GM13976 (cell line): ENCODE data around the gene ZNF428.
"Not testable (repeated sequence)": the region's sequence is repeated elsewhere in the genome, so short reads cannot be mapped to it uniquely, and the experiment has no call there.

ENCODE experiments used
- DNase-seq: peaks from one replicate; pipeline ENCODE4 v3.0.0; 2012; ENCODE audit warnings: low spot score
- CTCF ChIP-seq: IDR thresholded peaks from 2 replicates; pipeline ENCODE4 v1.5.1; 2012; ENCODE audit warnings: borderline replicate concordance, mild to moderate bottlenecking; ENCODE audit not compliant: insufficient read depth; ENCODE audit errors: extremely low read depth, missing control alignments, control extremely low read depth
- in situ Hi-C: fragments of 300-500 bp; cut with MboI; formaldehyde crosslinking; loops from one replicate; pipeline ENCODE4 v1.12.0; 2022; ENCODE audit warnings: low sequenced_read_pairs, mixed read lengths, inconsistent platforms; ENCODE audit not compliant: unreplicated experiment

ZNF428 gene

DNA sequence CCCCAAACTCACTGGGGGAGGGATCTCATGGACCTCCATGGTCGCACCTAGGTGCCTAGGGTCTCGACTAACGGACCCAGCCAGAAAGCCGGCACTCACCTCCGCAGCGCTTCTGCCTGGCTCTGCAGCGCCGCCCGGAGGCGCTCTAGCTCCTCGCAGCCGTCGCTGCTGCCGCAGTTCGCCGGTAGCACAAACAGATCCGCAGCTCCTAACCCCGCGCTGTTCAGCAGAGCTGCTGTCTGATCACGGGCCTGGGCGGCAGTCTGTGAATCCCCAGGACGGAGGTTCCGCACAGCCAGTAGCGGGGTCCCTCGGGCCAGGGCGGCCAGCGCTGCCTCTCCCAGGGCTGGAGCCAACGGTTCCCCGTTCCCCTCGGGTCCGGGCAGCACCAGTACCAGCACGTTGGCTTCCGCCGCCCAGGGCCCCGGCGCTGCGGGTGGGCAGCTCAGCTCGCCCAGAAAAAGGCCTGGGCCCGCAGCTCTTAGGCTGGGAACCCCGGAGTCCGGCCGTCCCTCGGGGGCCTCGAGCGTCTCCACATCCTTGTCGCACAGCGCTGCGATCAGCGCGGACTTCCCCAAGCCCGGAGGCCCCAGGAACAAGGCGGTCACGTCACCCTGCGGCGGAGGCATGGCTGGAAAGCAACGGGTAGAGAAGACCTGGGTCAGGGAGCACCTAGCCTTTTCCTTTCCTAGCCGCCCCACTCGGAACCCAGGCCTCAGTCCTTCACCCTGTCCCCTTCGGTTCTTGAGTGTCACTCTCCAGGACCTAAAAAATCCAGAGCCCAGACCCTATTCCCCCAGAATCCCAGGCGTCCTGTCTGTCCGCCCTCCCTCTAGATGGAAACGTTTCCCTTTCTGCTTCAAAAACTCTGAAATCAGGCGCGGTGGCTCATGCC, 24.5 kb downstream of the ZNF428 start:
- TF ChIP-seq CTCF = peak; percentile 92
- peak; percentile 77 for DNase-seq
- in situ Hi-C loops = no loop called here

- no peak for DNase-seq
- in situ Hi-C loops = no loop called here
- no peak for TF ChIP-seq CTCF
Measured at GRCh38 chr19:43594081-43594697, 25.2 kb downstream of the ZNF428 start.

- no peak for TF ChIP-seq CTCF
- in situ Hi-C loops = no loop called here
- no peak for DNase-seq
Measured at GRCh38 chr19:43592800-43593350, 26.6 kb downstream of the ZNF428 start.

GRCh38 chr19:43591904-43592772, 27.3 kb downstream of the ZNF428 start:
- in situ Hi-C loops = no loop called here
- no peak for DNase-seq

GRCh38 chr19:43589678-43590077, 29.8 kb downstream of the ZNF428 start:
- DNase-seq = no peak
- in situ Hi-C loops = no loop called here
- TF ChIP-seq CTCF = no peak

More at GRCh38 chr19:43591904-43592772, 27.3 kb downstream of the ZNF428 start:
- TF ChIP-seq CTCF = no peak

DNA sequence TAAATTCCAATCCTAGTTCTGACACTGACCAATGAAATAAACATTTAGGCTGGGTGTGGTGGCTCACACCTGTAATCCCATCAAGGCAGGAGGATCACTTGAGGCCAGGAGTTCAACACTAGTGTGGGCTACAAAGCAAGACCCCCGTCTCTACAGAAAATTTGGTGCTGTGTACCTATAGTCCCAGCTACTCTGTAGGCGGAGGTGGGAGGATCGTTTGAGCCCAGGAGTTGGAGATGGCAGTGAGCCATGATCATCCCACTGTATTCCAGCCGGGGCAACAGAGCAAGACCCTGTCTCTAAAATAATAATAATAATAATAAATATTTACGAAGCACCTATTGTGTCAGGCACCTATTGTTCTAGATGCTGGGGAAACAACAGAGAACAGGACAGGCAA, 30.2 kb downstream of the ZNF428 start:
- DNase-seq = no peak
- in situ Hi-C loops = no loop called here
- TF ChIP-seq CTCF = no peak

DNA sequence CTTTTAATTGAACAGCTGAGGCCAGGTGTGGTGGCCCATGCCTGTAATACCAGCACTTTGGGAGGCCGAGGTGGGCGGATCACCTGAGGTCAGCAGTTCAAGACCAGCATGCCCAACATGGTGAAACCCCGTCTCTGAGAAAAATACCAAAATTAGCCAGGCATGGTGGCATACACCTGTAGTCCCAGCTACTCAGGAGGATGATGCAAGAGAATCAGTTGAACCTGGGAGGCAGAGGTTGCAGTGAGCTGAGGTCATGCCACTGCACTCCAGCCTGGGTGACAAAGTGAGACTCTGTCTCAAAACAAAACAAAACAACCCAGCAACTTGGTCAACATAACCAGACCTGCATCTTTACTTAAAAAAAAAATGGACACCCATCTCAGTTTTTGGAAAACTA, 32.4 kb downstream of the ZNF428 start:
- in situ Hi-C loops, DNase-seq: not testable (repeated sequence)
